GM13977 (cell line): ENCODE results near the gene EXO5.
"Not testable (repeated sequence)": the region's sequence is repeated elsewhere in the genome, so short reads cannot be mapped to it uniquely, and the experiment has no call there.

Source experiments
- DNase-seq: peaks from one replicate; pipeline ENCODE4 v3.0.0; 2012; ENCODE audit warnings: low spot score
- CTCF ChIP-seq: IDR thresholded peaks from 2 replicates; pipeline ENCODE4 v1.5.1; 2012; ENCODE audit warnings: mild to moderate bottlenecking, control low read depth; ENCODE audit not compliant: insufficient read depth; ENCODE audit errors: extremely low read depth, missing control alignments
- in situ Hi-C: fragments of 300-500 bp; cut with MboI; formaldehyde crosslinking; loops from one replicate; pipeline ENCODE4 v1.12.0; 2022; ENCODE audit warnings: low sequenced_read_pairs, low pct_unique_long_range_greater_than_20kb, mixed read lengths, inconsistent platforms; ENCODE audit not compliant: unreplicated experiment

The EXO5 gene

GRCh38 chr1:40477678-40478053 lies 30.9 kb upstream of the EXO5 start:
- in situ Hi-C loops = no loop called here
- DNase-seq = no peak
- no peak for TF ChIP-seq CTCF

DNA sequence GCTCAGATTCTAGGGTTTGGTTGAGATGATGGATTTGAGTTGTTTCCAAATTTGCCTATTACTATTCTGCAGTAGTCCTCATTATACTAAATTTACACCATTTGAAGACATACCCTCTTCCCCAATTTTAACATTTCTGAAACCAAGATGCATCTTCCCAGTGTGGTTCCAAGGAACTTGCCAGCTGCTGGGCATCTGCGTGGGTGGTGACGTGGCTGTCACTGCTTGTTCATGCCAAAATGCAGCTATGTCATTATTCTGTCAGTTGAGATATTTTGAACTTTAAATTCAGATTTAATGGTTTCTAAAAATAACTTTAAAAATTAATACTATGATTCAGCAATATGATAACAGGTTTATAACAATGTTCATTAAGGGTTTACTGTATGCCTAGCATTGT lies 30.3 kb upstream of the EXO5 start:
- TF ChIP-seq CTCF = no peak
- in situ Hi-C loops = no loop called here
- DNase-seq = no peak

DNA sequence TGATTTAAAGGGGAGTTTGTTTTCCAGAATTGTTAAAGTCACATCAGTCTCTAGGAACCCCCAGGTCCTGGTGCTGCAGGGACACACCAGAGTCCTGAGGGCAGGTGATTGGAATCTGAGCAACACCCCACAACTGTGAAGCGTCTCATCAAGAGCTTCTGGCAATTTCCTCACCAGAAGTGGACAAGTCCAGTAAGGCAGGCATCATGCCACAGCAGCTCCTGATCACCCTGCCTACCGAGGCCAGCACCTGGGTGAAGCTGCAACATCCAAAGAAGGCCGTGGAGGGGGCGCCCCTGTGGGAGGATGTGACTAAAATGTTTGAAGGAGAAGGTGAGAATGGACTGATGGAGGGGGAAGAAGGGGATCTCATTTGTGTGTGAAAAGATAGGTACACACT lies 29.4 kb upstream of the EXO5 start:
- no peak for TF ChIP-seq CTCF
- in situ Hi-C loops = no loop called here
- no peak for DNase-seq

DNA sequence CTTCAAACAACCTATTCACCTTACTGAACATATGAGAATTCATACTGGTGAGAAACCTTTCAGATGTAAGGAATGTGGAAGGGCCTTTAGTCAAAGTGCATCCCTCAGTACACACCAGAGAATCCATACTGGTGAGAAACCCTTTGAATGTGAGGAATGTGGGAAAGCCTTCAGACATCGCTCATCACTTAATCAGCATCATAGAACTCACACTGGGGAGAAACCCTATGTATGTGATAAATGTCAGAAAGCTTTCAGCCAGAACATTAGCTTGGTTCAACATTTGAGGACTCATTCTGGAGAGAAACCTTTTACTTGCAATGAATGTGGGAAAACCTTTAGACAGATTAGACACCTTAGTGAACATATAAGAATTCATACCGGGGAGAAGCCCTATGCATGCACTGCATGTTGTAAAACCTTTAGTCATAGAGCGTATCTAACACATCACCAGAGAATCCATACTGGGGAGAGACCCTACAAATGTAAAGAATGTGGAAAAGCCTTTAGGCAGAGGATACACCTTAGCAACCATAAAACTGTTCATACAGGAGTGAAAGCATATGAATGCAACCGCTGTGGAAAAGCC lies 13.2 kb upstream of the EXO5 start:
- no peak for TF ChIP-seq CTCF
- in situ Hi-C loops = no loop called here
- DNase-seq = no peak

- DNase-seq, in situ Hi-C loops: not testable (repeated sequence)
Observed at GRCh38 chr1:40502651-40503050, 5.9 kb upstream of the EXO5 start.

DNA sequence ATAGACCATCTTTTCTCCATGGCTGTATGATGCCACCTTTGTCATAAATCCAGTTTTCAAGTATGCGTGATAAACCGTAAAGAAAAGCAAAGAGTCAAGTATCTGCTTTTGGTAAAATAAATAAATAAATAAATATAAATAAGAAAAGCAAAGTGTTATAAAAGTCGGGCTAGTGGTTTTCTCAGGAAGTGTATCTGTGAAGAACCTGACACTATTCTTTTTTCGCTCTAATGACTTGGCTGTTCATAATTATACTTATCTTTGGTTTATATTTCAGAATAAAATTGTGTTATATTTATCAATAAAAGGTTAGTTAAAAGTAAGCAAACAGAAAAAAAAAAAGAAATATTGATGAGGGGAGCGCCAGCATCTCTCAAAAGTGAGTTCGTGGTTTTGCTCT lies 594 bp upstream of the EXO5 start:
- in situ Hi-C loops = no loop called here
- TF ChIP-seq CTCF = no peak
- DNase-seq = no peak

- TF ChIP-seq CTCF = no peak
- no peak for DNase-seq
- in situ Hi-C loops = no loop called here
Observed at GRCh38 chr1:40519517-40519916, 10.9 kb downstream of the EXO5 start.
